Smooth muscle cell of bladder (primary cell): ENCODE results near the gene NDRG2. TPM values are rescaled to one million over a fixed set of nuclear protein-coding genes. Genes with fewer than 3 reads are reported as not detected.

Experiments
- total RNA-seq: library from RNA; depleted of rRNA; stranded (reverse); fragments of >200 nt; gene quantifications from 2 replicates; pipeline ENCODE4 v1.2.3, GENCODE V29; 2014

The NDRG2 gene
- 0.09 TPM in 1 of 2 replicates, not detected in the other for total RNA-seq

DNA sequence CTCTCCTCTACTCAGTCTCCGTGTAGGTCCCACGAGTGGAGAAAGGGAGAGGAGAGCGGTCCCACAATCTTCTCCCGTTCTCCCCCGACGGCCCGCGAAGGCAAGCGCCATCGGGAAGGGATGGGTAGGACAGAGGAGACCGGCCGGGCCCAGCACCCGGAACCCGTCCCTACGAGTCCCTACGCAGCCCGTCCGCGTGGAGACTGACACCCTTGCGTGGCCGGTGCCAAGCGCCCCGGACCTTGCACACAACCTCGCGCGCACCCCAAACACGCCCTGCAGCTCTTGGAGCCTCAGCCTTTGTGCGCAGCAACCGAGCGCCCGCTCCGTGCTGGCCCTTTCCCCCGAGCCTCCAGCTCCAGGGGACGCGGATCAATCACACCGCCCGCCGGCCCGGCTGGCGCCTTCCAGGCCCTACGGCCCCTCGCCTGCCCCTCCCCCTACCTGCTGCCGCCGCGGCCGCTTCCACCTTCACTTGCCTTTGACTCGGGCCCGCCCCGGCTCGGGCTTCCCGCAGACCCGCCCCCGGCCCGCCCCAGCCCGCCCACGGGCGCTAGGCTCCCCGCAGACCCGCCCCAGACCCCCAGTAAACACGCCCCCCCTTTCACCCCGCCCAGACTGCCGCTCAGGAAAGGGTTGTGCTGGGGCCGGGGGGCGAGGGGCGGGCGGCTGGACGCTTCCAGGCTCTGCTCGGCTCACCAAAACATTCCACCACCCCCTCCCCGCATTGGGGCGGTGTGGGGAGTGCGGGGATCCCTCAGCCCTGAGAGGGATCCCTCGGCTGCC, at the start of gene NDRG2:
TSS of gene NDRG2 (minus strand) at position 477 of the 786 bp plus-strand sequence. CDS start 1,746 bp downstream, outside the sequence.

DNA sequence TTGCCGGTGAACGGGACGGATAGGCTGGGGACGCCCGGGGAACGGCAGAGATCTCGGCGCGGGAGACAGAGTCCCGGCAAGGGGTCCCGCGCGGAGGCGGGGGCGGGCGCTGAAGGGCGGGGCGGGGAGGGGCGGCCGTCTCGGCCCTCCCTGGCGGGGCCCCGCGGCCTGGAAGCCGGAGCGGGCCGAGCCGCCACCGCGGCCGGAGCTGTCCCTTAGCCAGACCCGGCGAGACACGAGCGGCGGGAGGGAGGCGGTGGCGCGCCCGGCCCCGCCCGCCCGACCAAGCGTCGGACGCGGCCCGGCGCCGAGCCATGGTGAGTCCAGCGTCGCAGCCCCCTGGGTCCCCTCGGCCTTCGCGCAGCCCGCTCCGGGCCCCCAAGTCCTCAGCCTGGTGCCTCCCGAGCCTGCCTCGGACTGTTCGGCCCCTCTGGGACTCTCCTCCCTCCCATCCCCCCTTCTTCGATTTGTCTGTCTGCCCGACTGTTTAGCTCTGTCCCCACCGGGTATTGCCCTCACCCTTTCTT, 45.3 kb upstream of the NDRG2 start, which contains the start of gene ARHGEF40:
TSS of gene ARHGEF40 (plus strand) at position 222 of the 527 bp plus-strand sequence. CDS start at position 315, 93 bp downstream.

DNA sequence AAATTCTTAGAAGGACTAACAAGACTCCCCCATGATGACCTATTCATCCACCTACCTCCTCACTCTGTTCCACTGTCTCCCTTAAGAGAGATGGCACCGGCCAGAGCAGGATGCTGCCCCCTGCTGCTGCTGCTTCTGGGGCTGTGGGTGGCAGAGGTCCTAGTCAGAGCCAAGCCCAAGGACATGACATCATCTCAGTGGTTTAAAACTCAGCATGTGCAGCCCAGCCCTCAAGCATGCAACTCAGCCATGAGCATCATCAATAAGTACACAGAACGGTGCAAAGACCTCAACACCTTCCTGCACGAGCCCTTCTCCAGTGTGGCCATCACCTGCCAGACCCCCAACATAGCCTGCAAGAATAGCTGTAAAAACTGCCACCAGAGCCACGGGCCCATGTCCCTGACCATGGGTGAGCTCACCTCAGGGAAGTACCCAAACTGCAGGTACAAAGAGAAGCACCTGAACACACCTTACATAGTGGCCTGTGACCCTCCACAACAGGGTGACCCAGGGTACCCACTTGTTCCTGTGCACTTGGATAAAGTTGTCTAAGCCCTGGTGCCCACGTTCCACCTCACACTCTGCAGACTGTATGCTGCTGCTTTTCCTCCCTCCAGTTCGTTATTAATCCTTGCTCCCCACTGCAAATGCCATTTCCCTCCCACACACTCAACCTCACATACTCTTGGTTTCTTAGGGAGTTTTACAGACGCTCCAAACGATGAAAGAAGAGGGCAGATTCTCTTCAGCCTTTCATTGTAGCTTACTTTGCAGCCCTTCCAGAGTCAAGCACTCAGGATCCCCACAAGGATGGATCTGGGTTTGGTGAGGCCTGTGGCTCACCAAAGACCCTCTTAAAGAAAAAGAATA, 33.2 kb upstream of the NDRG2 start, which contains the start of gene RNASE8:
TSS of gene RNASE8 (plus strand) at position 20 of the 873 bp plus-strand sequence. CDS start at position 91, 71 bp downstream.

DNA sequence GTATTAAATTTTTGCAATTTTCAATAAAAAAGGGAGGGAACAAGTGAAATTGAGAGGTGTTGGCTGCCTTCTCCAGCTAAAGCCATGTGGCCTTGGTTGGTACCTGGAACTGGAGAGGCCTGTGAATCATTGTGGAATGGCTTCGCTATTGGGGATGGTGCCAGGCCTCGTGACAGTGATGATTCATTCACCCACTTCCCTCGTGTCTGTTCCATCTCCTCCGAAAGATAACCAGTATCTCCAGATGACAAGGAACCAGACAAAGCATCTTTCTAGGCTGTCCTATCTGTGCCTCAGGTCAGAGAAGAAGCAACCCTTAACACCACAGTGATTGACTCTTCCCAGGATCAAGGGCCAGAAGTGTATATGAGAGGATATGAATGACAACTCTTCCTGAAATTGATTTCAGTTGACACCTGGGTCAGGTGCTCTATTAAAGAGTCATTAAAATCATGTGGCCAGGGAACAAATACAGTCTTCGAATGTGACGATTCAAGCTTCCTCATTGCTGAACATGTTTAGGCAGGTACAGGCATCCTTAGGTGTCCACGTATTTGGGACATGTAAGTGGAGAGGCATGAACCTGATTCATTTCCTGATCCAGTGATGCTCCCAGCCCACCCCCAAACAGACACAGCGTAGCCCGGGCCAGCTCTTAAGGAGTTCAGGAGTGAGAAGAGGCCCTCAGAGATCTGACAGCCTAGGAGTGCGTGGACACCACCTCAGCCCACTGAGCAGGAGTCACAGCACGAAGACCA, 17.0 kb upstream of the NDRG2 start, which contains the start of gene RNASE7:
TSS of gene RNASE7 (plus strand) at position 687 of the 758 bp plus-strand sequence. CDS start 631 bp downstream, outside the sequence.

DNA sequence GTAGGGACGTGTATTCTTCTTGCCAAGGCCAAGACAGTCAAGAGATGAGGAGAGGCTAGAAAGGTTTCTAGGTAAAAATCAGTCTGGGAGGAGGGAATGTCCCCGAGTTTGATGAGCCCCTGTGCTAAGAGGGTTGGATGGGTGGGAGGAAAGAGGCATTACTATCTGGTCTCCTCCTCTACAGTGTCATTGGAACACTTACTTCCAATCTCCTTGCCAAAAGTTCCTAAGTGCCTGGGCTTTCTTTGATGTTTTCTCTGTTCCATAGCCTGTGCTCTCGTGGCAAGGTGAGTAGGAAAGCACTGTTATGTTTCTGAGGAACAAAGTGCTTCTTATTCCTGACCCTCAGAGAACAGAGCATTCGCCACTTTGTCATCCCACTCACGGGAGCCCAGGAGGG, 9.8 kb upstream of the NDRG2 start, which contains the start of gene RNASE13:
TSS of gene RNASE13 (minus strand) at position 101 of the 400 bp plus-strand sequence. CDS start 519 bp downstream, outside the sequence.

DNA sequence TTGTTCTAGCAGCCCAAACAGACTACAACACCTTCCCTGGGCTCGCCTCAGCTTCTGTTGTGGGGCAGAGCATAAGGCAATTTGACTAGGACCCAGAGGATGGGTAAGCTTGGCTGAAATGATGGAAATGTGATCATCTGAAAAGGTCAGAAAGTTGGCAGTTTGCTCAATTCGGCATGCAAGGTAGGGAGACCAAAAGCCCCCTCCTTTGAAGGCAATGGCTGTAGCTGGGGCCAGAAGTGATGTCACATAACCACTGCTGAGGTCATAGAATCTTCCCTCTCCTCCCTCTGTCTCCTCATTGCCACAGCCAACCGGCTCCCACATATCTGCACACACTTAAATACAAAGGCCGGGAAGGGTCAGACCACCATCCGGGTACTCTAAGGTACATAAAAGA, 5.1 kb upstream of the NDRG2 start, which contains the start of gene TPPP2:
TSS of gene TPPP2 (plus strand) at position 301 of the 400 bp plus-strand sequence. CDS start 365 bp downstream, outside the sequence.

DNA sequence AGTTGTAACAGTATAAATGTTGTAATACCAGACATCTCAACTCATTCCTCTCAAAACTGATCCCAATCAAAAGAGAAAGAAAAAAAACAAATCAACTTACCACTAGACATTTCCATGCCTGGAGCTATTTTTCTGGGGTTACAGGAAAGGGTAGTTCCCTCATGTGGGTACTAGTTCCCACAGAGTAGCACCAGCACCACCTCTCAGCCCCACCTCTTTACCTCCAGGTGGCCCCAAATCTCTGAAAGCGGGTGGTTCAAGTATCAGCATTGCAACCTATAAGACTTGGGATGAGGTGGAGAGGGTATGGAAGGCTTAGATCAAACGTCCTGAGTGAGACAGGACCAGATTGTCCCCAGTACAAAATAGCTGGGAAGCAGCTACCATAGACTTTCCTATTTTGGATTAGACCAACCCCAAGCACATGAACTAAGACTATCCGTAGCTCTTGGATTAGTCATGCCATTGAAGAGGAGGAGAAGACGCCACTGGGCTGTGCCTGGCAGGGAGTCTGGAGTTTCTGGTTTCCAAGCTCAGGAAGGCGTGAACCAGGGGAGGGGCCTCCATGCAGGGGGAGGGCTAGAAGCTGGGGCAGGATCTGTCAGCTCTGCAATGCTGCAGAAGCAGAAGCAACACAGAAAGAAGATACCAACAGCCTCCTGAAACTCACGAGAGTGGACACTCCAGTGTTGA, 26.0 kb downstream of the NDRG2 start, which contains the start of gene SLC39A2:
TSS of gene SLC39A2 (plus strand) at position 620 of the 693 bp plus-strand sequence. CDS start 154 bp downstream, outside the sequence.

DNA sequence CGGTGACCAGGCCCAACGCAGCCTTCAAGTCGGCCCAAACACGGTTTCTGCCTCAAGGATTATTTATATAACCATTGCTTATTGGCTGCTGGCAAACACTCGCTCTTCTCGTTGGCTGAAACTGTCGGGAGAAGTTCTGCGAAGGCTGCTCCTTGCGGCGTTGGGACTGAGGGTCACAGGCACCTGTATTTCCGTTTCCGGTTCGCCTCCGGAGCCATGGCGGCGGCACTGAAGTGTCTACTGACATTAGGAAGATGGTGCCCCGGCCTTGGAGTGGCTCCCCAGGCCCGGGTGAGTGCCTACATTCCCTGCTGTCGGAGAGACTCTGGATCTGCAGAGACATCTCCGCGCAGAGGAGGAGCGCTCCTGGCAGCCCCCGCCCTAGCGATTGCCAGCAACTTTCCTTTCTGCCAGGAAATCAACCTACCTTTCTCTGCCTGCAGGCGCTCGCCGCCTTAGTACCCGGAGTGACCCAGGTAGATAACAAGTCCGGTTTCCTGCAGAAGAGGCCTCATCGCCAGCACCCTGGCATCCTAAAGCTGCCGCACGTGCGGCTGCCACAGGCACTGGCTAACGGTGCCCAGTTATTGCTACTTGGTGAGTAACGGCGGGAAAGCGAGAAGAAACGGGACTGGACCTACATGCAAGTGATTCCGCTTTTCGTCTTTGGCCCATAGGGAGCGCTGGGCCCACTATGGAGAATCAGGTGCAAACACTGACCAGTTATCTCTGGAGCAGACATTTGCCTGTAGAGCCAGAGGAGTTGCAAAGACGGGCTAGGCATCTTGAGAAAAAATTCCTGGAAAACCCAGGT, 34.9 kb downstream of the NDRG2 start, which contains the start of gene METTL17:
TSS of gene METTL17 (plus strand) at position 194 of the 814 bp plus-strand sequence. CDS start at position 217, 23 bp downstream.

Other genes starting within 250 kb of the NDRG2 start
- not detected in 2 replicates for gene RNASE6, start 243.8 kb downstream of the NDRG2 start, total RNA-seq
- 0.09 TPM in 1 of 2 replicates, not detected in the other for gene RNASE1, start 222.2 kb downstream of the NDRG2 start, total RNA-seq
- not detected in 2 replicates for gene RNASE3, start 133.7 kb downstream of the NDRG2 start, total RNA-seq
- not detected in 2 replicates for gene RNASE2, start 69.6 kb downstream of the NDRG2 start, total RNA-seq
- gene METTL17, start 35.1 kb downstream of the NDRG2 start, total RNA-seq = 24.7 and 26.5 TPM in 2 replicates
- under 0.01 and 0.09 TPM in 2 replicates for gene SLC39A2, start 25.8 kb downstream of the NDRG2 start, total RNA-seq
- gene TPPP2, start 5.2 kb upstream of the NDRG2 start, total RNA-seq = not detected in 2 replicates
- gene RNASE13, start 9.7 kb upstream of the NDRG2 start, total RNA-seq = not detected in 2 replicates
- not detected in 2 replicates for gene RNASE7, start 17.3 kb upstream of the NDRG2 start, total RNA-seq
- not detected in 2 replicates for gene RNASE8, start 32.8 kb upstream of the NDRG2 start, total RNA-seq
- gene ARHGEF40, start 45.2 kb upstream of the NDRG2 start, total RNA-seq = 16.4 and 17.3 TPM in 2 replicates
- gene ZNF219, start 73.6 kb upstream of the NDRG2 start, total RNA-seq = 1.8 and 2.6 TPM in 2 replicates
- not detected in 2 replicates for gene TMEM253, start 76.0 kb upstream of the NDRG2 start, total RNA-seq
- gene OR5AU1, start 131.0 kb upstream of the NDRG2 start, total RNA-seq = not detected in 2 replicates
- gene HNRNPC, start 244.4 kb upstream of the NDRG2 start, total RNA-seq = 562 and 738 TPM in 2 replicates